ENCODE measurements around the gene CCDC167.
"Not testable (repeated sequence)": the region's sequence is repeated elsewhere in the genome, so short reads cannot be mapped to it uniquely, and the experiment has no call there.

CCDC167 gene

GRCh38 chr6:37507077-37507476, 7.4 kb upstream of the CCDC167 start:
- DNase-seq, result no peak

GRCh38 chr6:37506479-37506878, 6.8 kb upstream of the CCDC167 start:
- no peak for DNase-seq

- no peak for DNase-seq
These were observed 4.3 kb upstream of the CCDC167 start for GRCh38 chr6:37504024-37504423.

- no peak for DNase-seq
These were observed 3.7 kb upstream of the CCDC167 start for GRCh38 chr6:37503309-37503965.

GRCh38 chr6:37502703-37503291, 3.1 kb upstream of the CCDC167 start:
- peak; percentile 93 for DNase-seq

GRCh38 chr6:37501632-37502491, 2.2 kb upstream of the CCDC167 start:
- DNase-seq, result peak; percentile 78

- DNase-seq, result not testable (repeated sequence)
These were observed 1.2 kb upstream of the CCDC167 start for GRCh38 chr6:37500904-37501303.

- DNase-seq, result no peak
These were observed 558 bp upstream of the CCDC167 start for GRCh38 chr6:37500294-37500608.

- no peak for DNase-seq
These were observed 2.5 kb downstream of the CCDC167 start for GRCh38 chr6:37496951-37497885.

GRCh38 chr6:37495244-37495934, 4.3 kb downstream of the CCDC167 start:
- DNase-seq, result no peak

- no peak for DNase-seq
These were observed 6.1 kb downstream of the CCDC167 start for GRCh38 chr6:37493661-37493995.

- DNase-seq, result no peak
These were observed 6.6 kb downstream of the CCDC167 start for GRCh38 chr6:37492991-37493660.

GRCh38 chr6:37492236-37492972, 7.3 kb downstream of the CCDC167 start:
- DNase-seq, result no peak

- no peak for DNase-seq
These were observed 7.9 kb downstream of the CCDC167 start for GRCh38 chr6:37491830-37492208.

- DNase-seq, result peak; percentile 28
These were observed 8.4 kb downstream of the CCDC167 start for GRCh38 chr6:37491171-37491829.

GRCh38 chr6:37490536-37491170, 9.0 kb downstream of the CCDC167 start:
- no peak for DNase-seq

GRCh38 chr6:37489697-37490336, 9.9 kb downstream of the CCDC167 start:
- peak; percentile 46 for DNase-seq

- DNase-seq, result no peak
These were observed 11.2 kb downstream of the CCDC167 start for GRCh38 chr6:37488476-37488875.

- no peak for DNase-seq
These were observed 11.9 kb downstream of the CCDC167 start for GRCh38 chr6:37487591-37488380.
